H1 (cell line): ENCODE data around the gene BEX3.

Source experiments
- CTCF ChIP-seq, 3 experiments: IDR thresholded peaks; 1 replicate in 2 of 3; 2 replicates in 1 of 3; pipeline versions ENCODE4 v1.5.1 to v1.6.1; 2011; ENCODE audit warnings: low read length in 3 of 3, mild to moderate bottlenecking in 3 of 3, inconsistent platforms in 2 of 3, low read depth in 1 of 3, moderate library complexity in 1 of 3; ENCODE audit not compliant: insufficient read depth in 1 of 3; ENCODE audit errors: control extremely low read depth in 1 of 3
- EP300 ChIP-seq, 2 experiments: IDR thresholded peaks; 1 replicate in 1 of 2; 2 replicates in 1 of 2; pipeline ENCODE4 v1.6.1; 2011 to 2012; ENCODE audit warnings: low read depth in 2 of 2, low read length in 2 of 2, mild to moderate bottlenecking in 2 of 2, borderline replicate concordance in 1 of 2, inconsistent platforms in 1 of 2, moderate library complexity in 1 of 2
- EZH2 ChIP-seq: fragments of 200-600 bp; sonication (generic); IDR thresholded peaks from 2 replicates; pipeline ENCODE4 v1.7.1; 2012; ENCODE audit warnings: low read depth, mild to moderate bottlenecking, moderate library complexity, low read length, inconsistent platforms; ENCODE audit not compliant: severe bottlenecking
- POLR2AphosphoS5 ChIP-seq: IDR thresholded peaks from 2 replicates; pipeline ENCODE4 v1.6.1; 2011; ENCODE audit warnings: low read depth, low read length
- SRF ChIP-seq: IDR thresholded peaks from 2 replicates; pipeline ENCODE4 v1.6.1; 2011; ENCODE audit warnings: mild to moderate bottlenecking, low read depth, low read length, moderate library complexity
- SUZ12 ChIP-seq: fragments of 200-600 bp; sonication (generic); IDR thresholded peaks from 2 replicates; pipeline ENCODE4 v1.6.1; 2012; ENCODE audit warnings: mild to moderate bottlenecking, inconsistent platforms, low read length, moderate library complexity, mixed read lengths
- TEAD4 ChIP-seq: IDR thresholded peaks from 2 replicates; pipeline ENCODE4 v1.6.1; 2012; ENCODE audit warnings: low read depth, low read length, inconsistent platforms, mixed read lengths

- no peak for TF ChIP-seq CTCF (IDR thresholded peaks at IDR 0.05; ENCODE audit: control extremely low read depth in 1 of 3, insufficient read depth in 1 of 3, low read depth in 1 of 3, low read length in 3 of 3)
- no peak for TF ChIP-seq SUZ12
- TF ChIP-seq SRF: no peak
- TF ChIP-seq TEAD4: no peak
- no peak for TF ChIP-seq EZH2
- no peak for TF ChIP-seq EP300 (IDR thresholded peaks at IDR 0.05; ENCODE audit: borderline replicate concordance in 1 of 2, low read depth in 2 of 2, low read length in 2 of 2)
- TF ChIP-seq POLR2AphosphoS5: no peak
Measured at GRCh38 chrX:103396660-103397059, 20.3 kb downstream of the BEX3 start.
